Measurements from ENCODE around the gene CACNA1H. TPM values are rescaled to one million over a fixed set of nuclear protein-coding genes. Genes with fewer than 3 reads are reported as not detected.
"Not testable (repeated sequence)": the region's sequence is repeated elsewhere in the genome, so short reads cannot be mapped to it uniquely, and the experiment has no call there.

The CACNA1H gene
- total RNA-seq, 1 donor from 2014 or later = 0.09 TPM

DNA sequence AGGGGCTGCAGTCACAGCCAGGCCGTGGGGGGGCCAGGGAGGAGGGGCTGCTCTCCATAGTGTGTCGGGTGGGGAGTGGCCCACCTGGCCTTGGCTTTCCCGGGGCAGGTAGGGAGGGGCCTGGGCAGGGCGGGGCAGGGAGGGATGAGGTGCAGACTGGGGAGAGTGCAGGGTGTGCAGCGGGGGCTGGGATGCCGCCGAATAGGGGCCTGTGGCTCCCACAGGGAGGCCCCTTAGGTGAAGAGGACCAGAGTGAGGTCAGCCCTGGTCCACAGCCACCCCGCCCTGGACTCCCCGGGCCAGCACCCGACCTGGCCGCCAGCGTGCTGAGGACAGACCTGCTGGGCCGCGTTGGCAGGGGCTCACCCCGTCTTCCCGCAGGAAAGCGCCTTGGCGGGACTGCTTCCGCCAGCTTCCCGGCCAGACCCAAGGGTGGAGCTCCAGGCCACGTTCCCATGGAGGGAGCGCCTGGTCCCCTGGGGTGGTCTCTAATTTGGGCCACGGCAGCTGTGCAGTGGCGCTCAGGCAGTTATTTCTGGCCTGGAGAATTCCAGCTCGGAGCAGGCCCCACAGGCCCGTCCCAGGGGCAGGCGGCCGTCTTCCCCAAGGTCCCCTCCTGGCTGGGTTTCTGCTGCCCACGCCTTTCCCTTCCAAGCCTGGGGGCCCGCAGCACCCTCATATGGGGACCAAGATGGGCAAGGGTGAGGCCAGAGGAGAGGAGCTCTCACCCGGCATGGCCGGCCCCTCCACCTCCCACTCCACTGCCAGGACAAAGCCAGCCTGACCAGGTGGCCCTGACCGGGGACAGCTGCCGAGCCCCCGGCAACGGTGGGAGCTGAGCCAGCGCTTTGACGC lies 27.9 kb downstream of the CACNA1H start:
- H3K4me1 Mint-ChIP-seq (ENCODE audit: low read depth) = no peaks in the 10 kb centered on the region
- H3K9me3 Mint-ChIP-seq = no peaks in the 10 kb centered on the region
- H3K27ac Mint-ChIP-seq = no peak overlapping the region
- no peak overlapping the region for H3K4me3 Mint-ChIP-seq (ENCODE audit: low read depth)
- DNase-seq (ENCODE audit: low spot score) = no peak
- H3K36me3 Mint-ChIP-seq (ENCODE audit: low read depth) = no peaks in the 10 kb centered on the region
- no peaks in the 10 kb centered on the region for H3K27me3 Mint-ChIP-seq (ENCODE audit: low read depth)
- intact Hi-C loops (cut with micrococcal nuclease) = no loop called here

DNA sequence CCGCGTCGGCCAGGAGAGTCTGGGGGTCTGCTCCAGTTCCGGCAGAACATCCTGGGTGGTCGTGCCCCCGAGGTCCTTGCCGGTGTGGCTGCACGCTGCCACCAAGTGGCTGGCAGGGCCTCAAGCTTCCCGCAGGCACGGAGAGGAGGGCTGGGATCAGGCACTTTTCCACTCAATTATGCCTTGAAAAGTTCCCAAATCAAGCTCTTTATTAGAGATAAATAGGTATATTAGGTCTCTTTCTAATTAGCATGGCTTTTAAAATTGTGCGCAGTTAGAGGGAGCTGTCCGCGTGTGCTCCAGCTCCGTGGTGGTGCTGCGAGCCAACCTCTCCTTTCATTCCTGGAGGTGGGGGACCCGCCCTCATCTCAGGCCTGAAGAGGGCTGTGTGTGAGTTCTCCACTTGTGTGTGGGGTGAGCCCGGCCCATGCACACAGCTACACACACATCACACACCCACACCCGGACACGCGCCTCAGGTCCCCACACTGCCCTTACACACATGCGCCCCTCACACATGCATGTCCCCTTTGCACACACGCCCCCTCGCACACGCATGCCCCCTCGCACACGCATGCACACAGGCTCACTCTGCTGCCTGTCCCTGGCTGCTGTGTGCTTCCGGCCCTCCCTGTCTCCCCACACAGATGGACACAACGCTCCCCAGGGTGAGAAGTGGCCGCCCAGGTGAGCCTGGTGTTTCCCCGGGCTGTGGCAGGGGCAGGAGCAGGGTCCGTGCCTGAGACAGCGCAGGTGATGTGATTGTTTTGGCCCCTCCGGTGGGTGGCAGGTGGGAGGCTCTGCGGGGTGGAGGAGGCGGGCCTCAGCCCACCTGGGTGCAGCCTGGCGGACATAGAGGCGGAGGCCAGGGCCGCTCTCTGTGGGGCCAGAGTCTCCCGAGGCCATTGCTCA lies 28.8 kb downstream of the CACNA1H start:
- Mint-ChIP-seq H3K27me3 (ENCODE audit: low read depth) (no peaks in the 10 kb centered on the region), H3K27ac (no peak overlapping the region), H3K36me3 (ENCODE audit: low read depth) (no peaks in the 10 kb centered on the region), H3K9me3 (no peaks in the 10 kb centered on the region), H3K4me3 (ENCODE audit: low read depth) (no peak overlapping the region), H3K4me1 (ENCODE audit: low read depth) (no peaks in the 10 kb centered on the region)
- no peak for DNase-seq (ENCODE audit: low spot score)
- intact Hi-C loops (cut with micrococcal nuclease) = no loop called here

DNA sequence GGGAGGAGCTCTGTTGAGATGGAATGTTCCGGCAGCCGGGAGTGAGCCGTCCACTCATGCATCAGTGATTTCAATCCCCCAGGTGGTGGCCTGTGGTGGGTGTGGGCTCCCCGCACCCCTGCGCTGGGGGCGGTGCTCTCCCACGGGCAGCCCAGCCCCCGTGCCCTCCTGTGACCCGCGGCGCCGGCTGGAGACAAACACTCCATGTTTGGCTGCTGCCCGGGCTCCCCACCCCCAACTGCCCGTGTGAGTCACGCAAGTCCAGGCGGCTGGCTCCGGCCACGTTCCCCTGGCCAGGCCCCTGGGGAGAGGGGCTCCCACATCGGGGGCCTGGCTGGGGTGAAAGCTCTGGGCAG lies 29.4 kb downstream of the CACNA1H start:
- H3K36me3 Mint-ChIP-seq (ENCODE audit: low read depth) = no peaks in the 10 kb centered on the region
- intact Hi-C loops (cut with micrococcal nuclease) = no loop called here
- H3K27ac Mint-ChIP-seq = no peak overlapping the region
- no peak for DNase-seq (ENCODE audit: low spot score)
- no peaks in the 10 kb centered on the region for H3K9me3 Mint-ChIP-seq
- no peak overlapping the region for H3K4me3 Mint-ChIP-seq (ENCODE audit: low read depth)
- H3K27me3 Mint-ChIP-seq (ENCODE audit: low read depth) = no peaks in the 10 kb centered on the region
- H3K4me1 Mint-ChIP-seq (ENCODE audit: low read depth) = no peaks in the 10 kb centered on the region

DNA sequence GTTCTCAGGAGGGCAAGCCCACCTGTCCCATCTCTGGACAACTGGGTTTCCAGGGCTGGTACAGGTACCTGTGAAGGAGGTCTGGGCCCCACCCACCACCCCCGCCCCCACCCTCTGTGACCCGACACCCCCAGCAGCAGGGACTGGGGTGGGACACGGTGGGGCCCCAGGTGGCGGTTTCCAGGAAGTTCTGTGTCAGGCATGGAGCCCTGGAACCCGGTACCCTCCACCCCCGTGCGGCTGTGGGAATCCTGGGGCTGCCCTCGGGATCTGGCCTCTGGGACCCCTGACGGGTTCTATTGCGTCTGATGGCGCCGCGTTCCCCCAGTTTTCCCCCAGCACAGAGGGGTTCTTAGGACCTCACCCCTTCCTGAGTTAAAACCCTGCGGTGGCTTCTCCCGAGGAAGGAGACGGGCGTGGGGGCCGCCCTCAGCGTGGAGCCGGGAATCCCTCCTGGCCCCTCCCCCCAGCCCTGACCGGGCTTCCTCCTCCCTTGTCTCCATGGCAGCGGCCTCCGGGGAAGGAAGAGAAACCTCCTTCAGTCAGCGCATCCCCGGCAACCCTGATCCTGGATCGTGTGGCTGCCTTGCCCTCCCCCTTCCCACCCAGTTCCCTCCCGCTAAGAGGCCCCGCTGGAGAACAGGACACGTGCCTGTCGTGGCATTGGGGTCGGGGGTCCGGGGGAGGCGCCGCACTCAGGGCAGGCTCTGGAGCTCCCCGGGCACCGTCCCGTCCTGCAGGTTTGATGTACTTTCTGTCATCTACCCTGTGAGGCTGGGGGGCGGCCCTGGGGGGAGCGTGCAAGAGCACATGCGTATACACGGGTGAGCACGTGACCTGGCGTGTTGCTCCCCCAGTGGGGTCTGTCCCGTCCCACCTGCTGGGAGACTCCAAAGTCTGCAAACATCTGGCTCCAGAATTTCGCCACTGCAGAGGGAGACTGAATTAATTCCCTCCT lies 30.3 kb downstream of the CACNA1H start:
- intact Hi-C loops (cut with micrococcal nuclease) = no loop called here
- no peaks in the 10 kb centered on the region for H3K4me1 Mint-ChIP-seq (ENCODE audit: low read depth)
- no peaks in the 10 kb centered on the region for H3K27me3 Mint-ChIP-seq (ENCODE audit: low read depth)
- DNase-seq (ENCODE audit: low spot score) = no peak
- H3K9me3 Mint-ChIP-seq = no peaks in the 10 kb centered on the region
- no peaks in the 10 kb centered on the region for H3K36me3 Mint-ChIP-seq (ENCODE audit: low read depth)
- H3K27ac Mint-ChIP-seq = no peak overlapping the region
- H3K4me3 Mint-ChIP-seq (ENCODE audit: low read depth) = no peak overlapping the region

DNA sequence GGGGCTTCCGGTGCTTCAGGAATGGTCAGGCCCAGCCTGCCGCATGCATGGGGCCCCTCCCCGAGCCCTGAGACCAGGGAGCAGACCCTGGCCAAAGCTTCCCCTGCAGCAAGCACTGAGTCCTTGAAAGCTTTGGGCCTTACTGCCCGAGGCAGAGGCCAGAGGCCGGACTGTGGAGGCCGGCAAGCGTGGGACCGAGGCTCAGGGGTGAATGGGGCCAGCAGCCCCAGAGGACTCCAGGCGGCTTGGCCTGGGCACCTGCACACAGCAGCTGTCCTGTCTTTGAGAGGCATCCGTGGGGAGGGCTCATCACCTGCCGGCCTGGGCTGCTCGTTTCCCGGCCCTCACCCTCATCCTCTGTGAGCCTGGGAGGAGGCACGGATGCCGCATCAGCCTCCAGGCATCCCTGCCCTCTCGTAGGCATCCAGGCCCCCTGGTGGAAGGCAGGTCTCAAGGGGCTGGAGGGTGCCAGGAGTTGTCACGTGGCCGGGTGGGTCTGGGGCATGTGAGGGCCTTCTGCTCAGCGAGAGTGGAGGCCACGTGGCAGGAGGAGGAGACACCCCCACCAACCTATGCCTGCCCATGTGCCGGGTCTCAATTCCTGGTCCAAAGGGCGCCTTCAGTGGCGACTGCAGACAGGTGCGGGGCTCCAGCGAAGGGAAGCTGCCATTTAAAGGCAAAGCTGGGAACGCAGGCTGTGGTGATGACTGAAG lies 31.4 kb downstream of the CACNA1H start:
- H3K4me1 Mint-ChIP-seq (ENCODE audit: low read depth) = no peaks in the 10 kb centered on the region
- intact Hi-C loops (cut with micrococcal nuclease) = no loop called here

DNA sequence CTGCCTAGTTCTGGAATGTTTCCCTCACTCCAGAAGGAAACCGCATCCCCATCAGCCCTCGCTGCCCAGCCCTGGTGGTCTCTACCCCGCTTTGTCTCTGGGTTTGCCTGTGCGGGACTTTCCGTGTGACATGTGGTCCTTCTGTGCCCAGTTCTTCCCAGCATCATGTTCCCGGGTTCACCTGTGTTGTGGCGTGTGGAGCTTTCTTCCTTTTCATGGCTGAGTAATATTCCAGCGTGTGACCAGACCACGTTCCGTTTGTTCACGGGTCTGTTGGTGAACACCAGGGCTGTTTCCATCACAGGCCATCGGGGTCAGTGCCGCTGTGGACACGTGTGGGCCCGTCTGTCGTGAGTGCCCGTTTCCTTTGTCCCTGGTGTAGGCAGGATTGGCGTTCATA lies 32.1 kb downstream of the CACNA1H start:
- H3K9me3 Mint-ChIP-seq = no peaks in the 10 kb centered on the region
- no peaks in the 10 kb centered on the region for H3K4me1 Mint-ChIP-seq (ENCODE audit: low read depth)
- DNase-seq (ENCODE audit: low spot score) = no peak
- H3K27ac Mint-ChIP-seq = no peak overlapping the region
- no peak overlapping the region for H3K4me3 Mint-ChIP-seq (ENCODE audit: low read depth)
- intact Hi-C loops (cut with micrococcal nuclease) = no loop called here
- H3K27me3 Mint-ChIP-seq (ENCODE audit: low read depth) = no peaks in the 10 kb centered on the region
- H3K36me3 Mint-ChIP-seq (ENCODE audit: low read depth) = no peaks in the 10 kb centered on the region

More for the DNA sequence above, 31.4 kb downstream of the CACNA1H start:
- no peak for DNase-seq (ENCODE audit: low spot score)
- H3K27ac Mint-ChIP-seq = no peak overlapping the region
- no peaks in the 10 kb centered on the region for H3K9me3 Mint-ChIP-seq
- no peaks in the 10 kb centered on the region for H3K36me3 Mint-ChIP-seq (ENCODE audit: low read depth)
- H3K4me3 Mint-ChIP-seq (ENCODE audit: low read depth) = no peak overlapping the region
- no peaks in the 10 kb centered on the region for H3K27me3 Mint-ChIP-seq (ENCODE audit: low read depth)

DNA sequence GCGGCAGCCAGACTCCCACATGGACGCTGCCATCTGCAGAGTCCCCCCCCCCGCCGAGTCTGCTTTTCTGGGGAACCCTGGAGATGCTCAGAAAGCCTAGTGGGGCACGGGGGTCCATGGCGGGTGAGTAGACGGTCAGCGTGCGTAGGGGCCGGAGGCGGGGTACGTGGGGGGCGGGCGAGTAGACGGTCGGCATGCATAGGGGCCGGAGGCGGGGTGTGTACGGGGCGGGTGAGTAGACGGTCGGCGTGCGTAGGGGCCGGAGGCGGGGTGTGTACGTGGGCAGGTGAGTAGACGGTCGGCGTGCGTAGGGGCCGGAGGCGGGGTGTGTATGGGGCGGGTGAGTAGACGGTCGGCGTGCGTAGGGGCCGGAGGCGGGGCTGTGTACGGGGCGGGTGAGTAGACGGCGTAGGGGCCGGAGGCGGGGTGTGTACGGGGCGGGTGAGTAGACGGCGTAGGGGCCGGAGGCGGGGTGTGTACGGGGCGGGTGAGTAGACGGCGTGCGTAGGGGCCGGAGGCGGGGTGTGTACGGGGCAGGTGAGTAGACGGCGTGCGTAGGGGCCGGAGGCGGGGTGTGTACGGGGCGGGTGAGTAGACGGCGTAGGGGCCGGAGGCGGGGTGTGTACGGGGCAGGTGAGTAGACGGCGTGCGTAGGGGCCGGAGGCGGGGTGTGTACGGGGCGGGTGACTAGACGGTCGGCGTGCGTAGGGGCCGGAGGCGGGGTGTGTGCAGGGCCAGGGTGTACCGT lies 32.7 kb downstream of the CACNA1H start:
- H3K27ac Mint-ChIP-seq; H3K27me3 Mint-ChIP-seq (ENCODE audit: low read depth); H3K36me3 Mint-ChIP-seq (ENCODE audit: low read depth); DNase-seq (ENCODE audit: low spot score); H3K9me3 Mint-ChIP-seq; H3K4me1 Mint-ChIP-seq (ENCODE audit: low read depth); intact Hi-C loops (cut with micrococcal nuclease); H3K4me3 Mint-ChIP-seq (ENCODE audit: low read depth): not testable (repeated sequence)

DNA sequence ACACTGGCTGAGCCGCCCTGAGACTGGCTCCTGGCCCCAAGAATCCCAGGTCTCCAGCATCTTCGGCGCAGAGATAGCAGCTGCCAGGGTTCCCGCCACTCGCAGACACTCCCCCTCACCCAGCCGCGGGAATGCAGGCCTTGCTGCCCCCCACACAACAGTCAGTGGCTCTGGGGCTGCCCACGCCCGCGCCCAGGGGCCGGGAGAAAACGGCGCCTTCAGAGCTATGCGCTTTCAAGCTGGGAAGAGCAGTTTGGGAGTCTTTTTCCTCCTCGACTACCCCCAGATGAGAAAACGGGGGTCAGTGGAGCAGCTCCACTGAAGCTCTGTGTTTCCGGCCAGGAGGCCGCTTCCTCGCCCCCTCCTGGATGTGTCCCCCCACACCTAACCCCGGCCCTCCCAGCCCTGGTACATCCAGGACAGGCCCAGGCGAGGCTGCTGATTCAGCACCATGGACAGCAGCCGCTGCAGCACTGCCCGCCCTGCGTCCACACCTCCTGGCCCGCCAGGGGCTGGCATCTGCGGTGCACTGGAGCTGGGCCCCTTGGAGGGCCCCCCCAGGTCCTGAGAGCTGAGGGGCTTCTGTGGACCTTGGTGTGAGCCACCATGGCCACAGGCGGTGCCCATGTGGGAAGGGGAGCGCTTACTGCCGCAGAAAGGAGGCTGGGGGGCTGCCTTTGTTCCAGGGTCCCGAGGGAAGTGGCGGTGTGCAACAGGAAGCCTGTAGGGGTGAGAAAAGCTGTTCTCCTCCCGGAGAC lies 35.7 kb downstream of the CACNA1H start:
- peak; percentile 37 for DNase-seq (ENCODE audit: low spot score)
- H3K9me3 Mint-ChIP-seq = no peaks in the 10 kb centered on the region
- intact Hi-C loops (cut with micrococcal nuclease) = no loop called here
- no peaks in the 10 kb centered on the region for H3K27me3 Mint-ChIP-seq (ENCODE audit: low read depth)
- H3K4me1 Mint-ChIP-seq (ENCODE audit: low read depth) = no peaks in the 10 kb centered on the region
- H3K27ac Mint-ChIP-seq = no peak overlapping the region
- no peak overlapping the region for H3K4me3 Mint-ChIP-seq (ENCODE audit: low read depth)
- no peaks in the 10 kb centered on the region for H3K36me3 Mint-ChIP-seq (ENCODE audit: low read depth)

DNA sequence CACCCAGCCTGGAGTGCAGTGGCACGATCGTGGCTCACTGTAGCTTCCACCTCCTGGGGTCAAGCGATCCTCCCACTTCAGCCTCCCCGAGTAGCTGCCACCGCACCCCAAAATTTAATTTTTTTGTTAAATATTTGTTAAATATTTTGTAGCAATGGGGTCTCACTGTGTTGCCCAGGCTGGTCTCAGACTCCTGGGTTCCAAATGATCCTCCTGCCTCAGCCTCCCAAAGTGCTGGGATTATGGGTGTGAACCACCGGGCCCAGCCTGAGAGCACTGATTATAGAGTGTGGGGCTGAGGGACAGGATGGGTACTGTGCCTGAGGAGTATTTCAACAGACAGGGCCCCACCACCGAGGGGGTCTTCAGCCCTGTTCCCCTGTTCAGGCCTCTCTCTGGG lies 36.5 kb downstream of the CACNA1H start:
- Mint-ChIP-seq H3K4me1 (ENCODE audit: low read depth) (no peaks in the 10 kb centered on the region), H3K9me3 (no peaks in the 10 kb centered on the region), H3K27me3 (ENCODE audit: low read depth) (no peaks in the 10 kb centered on the region), H3K27ac (no peak overlapping the region), H3K36me3 (ENCODE audit: low read depth) (no peaks in the 10 kb centered on the region), H3K4me3 (ENCODE audit: low read depth) (no peak overlapping the region)
- intact Hi-C loops (cut with micrococcal nuclease) = no loop called here
- DNase-seq (ENCODE audit: low spot score) = no peak

DNA sequence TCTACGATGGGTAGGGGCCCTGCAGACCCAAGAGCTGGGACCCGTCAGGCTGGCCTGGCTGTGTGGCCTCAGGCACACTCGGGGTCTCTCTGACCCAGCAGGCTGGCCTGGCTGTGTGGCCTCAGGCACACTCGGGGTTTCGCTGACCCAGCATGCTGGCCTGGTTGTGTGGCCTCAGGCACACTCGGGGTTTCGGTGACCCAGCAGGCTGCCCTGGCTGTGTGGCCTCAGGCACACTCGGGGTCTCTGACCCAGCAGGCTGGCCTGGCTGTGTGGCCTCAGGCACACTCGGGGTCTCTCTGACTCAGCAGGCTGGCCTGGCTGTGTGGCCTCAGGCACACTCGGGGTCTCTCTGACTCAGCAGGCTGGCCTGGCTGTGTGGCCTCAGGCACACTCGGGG lies 37.9 kb downstream of the CACNA1H start:
- H3K4me3 Mint-ChIP-seq (ENCODE audit: low read depth); H3K9me3 Mint-ChIP-seq; H3K27ac Mint-ChIP-seq; H3K4me1 Mint-ChIP-seq (ENCODE audit: low read depth); intact Hi-C loops (cut with micrococcal nuclease); H3K27me3 Mint-ChIP-seq (ENCODE audit: low read depth); DNase-seq (ENCODE audit: low spot score); H3K36me3 Mint-ChIP-seq (ENCODE audit: low read depth): not testable (repeated sequence)

DNA sequence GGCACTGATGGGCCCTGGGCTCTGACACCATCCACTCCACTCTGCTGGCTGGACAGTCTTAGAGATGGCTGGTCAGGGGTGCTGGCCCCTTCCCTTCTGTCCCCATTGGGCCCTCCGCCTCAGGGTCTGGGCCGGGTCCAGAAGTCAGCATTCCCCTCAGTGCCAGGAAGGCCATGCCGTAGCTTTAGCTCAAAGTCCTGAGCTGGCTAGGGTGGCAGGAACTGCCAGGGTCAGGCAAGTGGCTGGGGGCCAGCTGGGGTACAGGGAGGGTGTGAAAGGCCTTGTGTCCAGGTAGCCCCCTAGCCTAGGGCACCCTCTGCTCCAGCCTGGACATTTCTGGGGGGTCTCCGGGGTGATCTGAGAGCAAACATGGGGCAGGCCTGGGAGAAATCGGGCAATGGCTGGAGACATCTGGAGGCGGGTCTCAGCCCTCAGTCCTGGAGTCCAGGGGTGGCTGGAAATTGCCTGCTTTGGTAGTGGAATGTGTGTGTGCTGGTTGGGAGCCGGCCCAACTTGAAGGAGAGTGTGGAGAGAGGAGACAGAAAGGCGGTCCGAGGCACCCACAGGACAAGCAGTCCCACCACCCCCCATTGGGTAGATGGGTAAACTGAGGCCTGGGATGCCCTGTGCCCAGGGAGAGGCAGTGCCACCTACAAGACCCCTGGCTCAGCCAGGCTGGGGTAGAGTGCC lies 39.6 kb downstream of the CACNA1H start:
- H3K9me3 Mint-ChIP-seq = no peaks in the 10 kb centered on the region
- no peaks in the 10 kb centered on the region for H3K27me3 Mint-ChIP-seq (ENCODE audit: low read depth)
- H3K36me3 Mint-ChIP-seq (ENCODE audit: low read depth) = no peaks in the 10 kb centered on the region
- no peak overlapping the region for H3K4me3 Mint-ChIP-seq (ENCODE audit: low read depth)
- DNase-seq (ENCODE audit: low spot score) = no peak
- intact Hi-C loops (cut with micrococcal nuclease) = no loop called here
- no peaks in the 10 kb centered on the region for H3K4me1 Mint-ChIP-seq (ENCODE audit: low read depth)
- no peak overlapping the region for H3K27ac Mint-ChIP-seq
